Measurements from ENCODE around the gene NRG3. TPM values are rescaled to one million over a fixed set of nuclear protein-coding genes. Genes with fewer than 3 reads are reported as not detected.

NRG3 gene
- total RNA-seq, 2 experiments from 2014 or later: not detected

GRCh38 chr10:82653244-82654155 is 778.5 kb downstream of the NRG3 start:
- TF ChIP-seq, protein P1, sequence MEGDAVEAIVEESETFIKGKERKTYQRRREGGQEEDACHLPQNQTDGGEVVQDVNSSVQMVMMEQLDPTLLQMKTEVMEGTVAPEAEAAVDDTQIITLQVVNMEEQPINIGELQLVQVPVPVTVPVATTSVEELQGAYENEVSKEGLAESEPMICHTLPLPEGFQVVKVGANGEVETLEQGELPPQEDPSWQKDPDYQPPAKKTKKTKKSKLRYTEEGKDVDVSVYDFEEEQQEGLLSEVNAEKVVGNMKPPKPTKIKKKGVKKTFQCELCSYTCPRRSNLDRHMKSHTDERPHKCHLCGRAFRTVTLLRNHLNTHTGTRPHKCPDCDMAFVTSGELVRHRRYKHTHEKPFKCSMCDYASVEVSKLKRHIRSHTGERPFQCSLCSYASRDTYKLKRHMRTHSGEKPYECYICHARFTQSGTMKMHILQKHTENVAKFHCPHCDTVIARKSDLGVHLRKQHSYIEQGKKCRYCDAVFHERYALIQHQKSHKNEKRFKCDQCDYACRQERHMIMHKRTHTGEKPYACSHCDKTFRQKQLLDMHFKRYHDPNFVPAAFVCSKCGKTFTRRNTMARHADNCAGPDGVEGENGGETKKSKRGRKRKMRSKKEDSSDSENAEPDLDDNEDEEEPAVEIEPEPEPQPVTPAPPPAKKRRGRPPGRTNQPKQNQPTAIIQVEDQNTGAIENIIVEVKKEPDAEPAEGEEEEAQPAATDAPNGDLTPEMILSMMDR (IDR thresholded peaks at IDR 0.05): no peak
- Mint-ChIP-seq H3K27ac (no peak overlapping the region), H3K4me1 (ENCODE audit: low read depth) (no peaks in the 10 kb centered on the region), H3K27me3 (no peaks in the 10 kb centered on the region), H3K4me3 (no peak overlapping the region), H3K9me3 (no peaks in the 10 kb centered on the region), H3K36me3 (ENCODE audit: low read depth) (no peaks in the 10 kb centered on the region)
- no peaks in the 10 kb centered on the region for H3K36me3 ChIP-seq (ENCODE audit: insufficient read depth, low read length)
- no peak overlapping the region for H3K27ac ChIP-seq (ENCODE audit: low read depth in 1 of 2, low read length in 2 of 2)
- intact Hi-C loops (cut with DNase I, micrococcal nuclease): no loop called here
- H3K27me3 ChIP-seq (ENCODE audit: control insufficient read depth in 1 of 2, insufficient read depth in 2 of 2, low read length in 2 of 2): no peaks in the 10 kb centered on the region
- H3K4me1 ChIP-seq (ENCODE audit: insufficient read depth, low read length): no peaks in the 10 kb centered on the region
- H3K4me3 ChIP-seq (ENCODE audit: low read length): no peak overlapping the region
- ChIA-PET CTCF (no interaction called here), POLR2A (no interaction called here)
- DNase-seq: no peak
- no peak for ATAC-seq (ENCODE audit: poor library complexity)
- peaks cover 5% of the 10 kb centered on the region in 2 experiments for H3K9me3 ChIP-seq (ENCODE audit: control insufficient read depth in 1 of 2, insufficient read depth in 1 of 2, low read length in 2 of 2)

DNA sequence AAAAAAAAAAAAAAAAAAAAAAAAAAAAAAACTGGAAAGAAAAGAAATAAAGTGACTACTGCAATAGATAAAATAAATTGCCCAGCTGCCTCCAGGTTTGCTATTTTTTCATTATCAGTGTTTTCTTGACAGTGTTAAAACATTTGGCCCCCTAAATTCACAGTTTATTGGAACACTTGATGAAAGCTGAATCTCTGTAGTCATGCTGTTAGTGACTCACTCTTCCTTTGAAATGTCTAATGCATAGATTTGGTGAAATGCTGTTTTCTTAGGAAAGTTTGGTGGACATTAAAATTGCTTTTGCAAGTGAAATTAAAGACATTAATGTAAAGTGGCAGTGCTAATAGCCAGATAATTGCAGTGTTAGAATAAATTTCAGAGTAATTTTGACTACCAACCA is 785.2 kb downstream of the NRG3 start:
- no peaks in the 10 kb centered on the region for H3K9me3 Mint-ChIP-seq
- intact Hi-C loops (cut with DNase I, micrococcal nuclease): no loop called here
- Histone ChIP-seq H3K36me3 (ENCODE audit: insufficient read depth, low read length) (no peaks in the 10 kb centered on the region), H3K27me3 (ENCODE audit: control insufficient read depth in 1 of 2, insufficient read depth in 2 of 2, low read length in 2 of 2) (no peaks in the 10 kb centered on the region), H3K4me1 (ENCODE audit: insufficient read depth, low read length) (no peaks in the 10 kb centered on the region), H3K9me3 (ENCODE audit: control insufficient read depth in 1 of 2, insufficient read depth in 1 of 2, low read length in 2 of 2) (no peaks in the 10 kb centered on the region), H3K4me3 (ENCODE audit: low read length) (no peak overlapping the region), H3K27ac (ENCODE audit: low read depth in 1 of 2, low read length in 2 of 2) (no peak overlapping the region)
- ChIA-PET POLR2A (no interaction called here), CTCF (no interaction called here)
- no peaks in the 10 kb centered on the region for H3K27me3 Mint-ChIP-seq
- DNase-seq: no peak
- no peak for ATAC-seq (ENCODE audit: poor library complexity)
- TF ChIP-seq, protein P1 (IDR thresholded peaks at IDR 0.05): no peak
- no peak overlapping the region for H3K27ac Mint-ChIP-seq
- H3K4me1 Mint-ChIP-seq (ENCODE audit: low read depth): no peaks in the 10 kb centered on the region
- no peaks in the 10 kb centered on the region for H3K36me3 Mint-ChIP-seq (ENCODE audit: low read depth)
- H3K4me3 Mint-ChIP-seq: no peak overlapping the region

DNA sequence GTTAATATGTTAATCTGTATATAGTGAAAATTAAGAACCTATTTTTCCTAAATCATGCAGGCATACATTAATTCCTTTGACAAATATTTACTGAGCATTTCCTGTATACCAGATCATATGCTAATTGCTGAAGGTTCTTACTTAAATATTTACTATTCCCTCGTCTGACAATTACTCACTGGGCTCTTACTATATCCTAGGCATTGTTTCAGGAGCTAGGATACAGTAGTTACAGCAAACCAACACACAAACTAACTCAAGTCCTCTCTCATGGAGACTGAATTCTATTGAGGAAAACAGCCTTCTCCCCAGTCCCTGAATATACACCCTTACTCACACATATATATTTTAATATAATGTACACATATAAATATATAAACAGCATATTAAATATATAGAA is 786.0 kb downstream of the NRG3 start:
- H3K27ac Mint-ChIP-seq: no peak overlapping the region
- Histone ChIP-seq H3K4me3 (ENCODE audit: low read length) (no peak overlapping the region), H3K27me3 (ENCODE audit: control insufficient read depth in 1 of 2, insufficient read depth in 2 of 2, low read length in 2 of 2) (no peaks in the 10 kb centered on the region), H3K9me3 (ENCODE audit: control insufficient read depth in 1 of 2, insufficient read depth in 1 of 2, low read length in 2 of 2) (no peaks in the 10 kb centered on the region), H3K27ac (ENCODE audit: low read depth in 1 of 2, low read length in 2 of 2) (no peak overlapping the region), H3K4me1 (ENCODE audit: insufficient read depth, low read length) (no peaks in the 10 kb centered on the region), H3K36me3 (ENCODE audit: insufficient read depth, low read length) (no peaks in the 10 kb centered on the region)
- no peaks in the 10 kb centered on the region for H3K36me3 Mint-ChIP-seq (ENCODE audit: low read depth)
- H3K9me3 Mint-ChIP-seq: no peaks in the 10 kb centered on the region
- ChIA-PET CTCF (no interaction called here), POLR2A (no interaction called here)
- TF ChIP-seq, protein P1 (IDR thresholded peaks at IDR 0.05): no peak
- H3K4me1 Mint-ChIP-seq (ENCODE audit: low read depth): no peaks in the 10 kb centered on the region
- DNase-seq (no peak), ATAC-seq (ENCODE audit: poor library complexity) (no peak)
- no peaks in the 10 kb centered on the region for H3K27me3 Mint-ChIP-seq
- H3K4me3 Mint-ChIP-seq: no peak overlapping the region
- intact Hi-C loops (cut with DNase I, micrococcal nuclease): no loop called here
